SK-N-SH treated with all-trans-retinoic acid at 6 μM for 48 hours (cell line): ENCODE data around the gene ARHGEF3.

Experiments
- ARNTL ChIP-seq: fragments of 450-650 bp; formaldehyde crosslinking; IDR thresholded peaks from 2 replicates; pipeline ENCODE4 v1.5.0; 2020; ENCODE audit warnings: low read depth, mild to moderate bottlenecking, moderate library complexity, borderline replicate concordance
- CREB5 ChIP-seq: fragments of 250-450 bp; sonication (Bioruptor Pico); IDR thresholded peaks from 2 replicates; pipeline ENCODE4 v1.5.1; 2020; ENCODE audit warnings: low read depth, mild to moderate bottlenecking, moderate library complexity
- CSRNP3 ChIP-seq: fragments of 250-450 bp; sonication (Bioruptor Pico); IDR thresholded peaks from 2 replicates; pipeline ENCODE4 v1.5.1; 2021; ENCODE audit warnings: mild to moderate bottlenecking, moderate library complexity
- GLIS3 ChIP-seq: fragments of 250-450 bp; sonication (Bioruptor Pico); IDR thresholded peaks from 2 replicates; pipeline ENCODE4 v1.5.0; 2020; ENCODE audit warnings: mild to moderate bottlenecking, moderate library complexity
- ISL1 ChIP-seq: fragments of 250-450 bp; sonication (Bioruptor Pico); IDR thresholded peaks from 2 replicates; pipeline ENCODE4 v2.1.2; 2022; ENCODE audit warnings: mild to moderate bottlenecking, moderate library complexity
- PATZ1 ChIP-seq: fragments of 250-450 bp; sonication (Bioruptor Pico); IDR thresholded peaks from 2 replicates; pipeline ENCODE4 v1.8.0; 2020; ENCODE audit warnings: mild to moderate bottlenecking, moderate library complexity, borderline replicate concordance
- POU6F1 ChIP-seq: fragments of 250-450 bp; sonication (Bioruptor Pico); IDR thresholded peaks from 2 replicates; pipeline ENCODE4 v1.8.0; 2021; ENCODE audit warnings: low read depth, mild to moderate bottlenecking, moderate library complexity, borderline replicate concordance
- SNAI2 ChIP-seq: fragments of 250-450 bp; sonication (Bioruptor Pico); IDR thresholded peaks from 2 replicates; pipeline ENCODE4 v1.5.0; 2020; ENCODE audit warnings: mild to moderate bottlenecking, moderate library complexity
- TSHZ2 ChIP-seq: fragments of 250-450 bp; sonication (Bioruptor Pico); IDR thresholded peaks from 2 replicates; pipeline ENCODE4 v1.5.0; 2020; ENCODE audit warnings: mild to moderate bottlenecking, moderate library complexity
- ZFP3 ChIP-seq: fragments of 250-450 bp; sonication (Bioruptor Pico); IDR thresholded peaks from 2 replicates; pipeline ENCODE4 v1.5.0; 2020; ENCODE audit warnings: mild to moderate bottlenecking, moderate library complexity
- ZFP30 ChIP-seq: fragments of 450-650 bp; formaldehyde crosslinking; IDR thresholded peaks from 2 replicates; pipeline ENCODE4 v1.5.0; 2022; ENCODE audit warnings: mild to moderate bottlenecking, moderate library complexity
- ZNF70 ChIP-seq: fragments of 450-650 bp; formaldehyde crosslinking; IDR thresholded peaks from 2 replicates; pipeline ENCODE4 v1.5.0; 2020; ENCODE audit warnings: mild to moderate bottlenecking, moderate library complexity

- TF ChIP-seq ARNTL (CRISPR knock-in tag) (no peak), GLIS3 (CRISPR knock-in tag) (no peak), CREB5 (CRISPR knock-in tag) (no peak), ZFP3 (no peak), PATZ1 (CRISPR knock-in tag) (no peak), ISL1 (CRISPR knock-in tag) (no peak), POU6F1 (CRISPR knock-in tag) (no peak), ZFP30 (CRISPR knock-in tag) (no peak), TSHZ2 (CRISPR knock-in tag) (no peak), SNAI2 (CRISPR knock-in tag) (no peak), ZNF70 (CRISPR knock-in tag) (no peak), CSRNP3 (CRISPR knock-in tag) (no peak)
Measured at GRCh38 chr3:56833022-56833421, 31.3 kb upstream of the ARHGEF3 start.
